ENCODE measurements around the gene ATP8A2. TPM values are rescaled to one million over a fixed set of nuclear protein-coding genes. Genes with fewer than 3 reads are reported as not detected.

Gene ATP8A2
- total and polyA plus RNA-seq, 10 of the 15 experiments (the other 5 are each of a cell fraction or from before 2014, with no cell fraction given): 0.01 to 0.04 (median 0.04) TPM; not detected in 7

- SMC1A ChIA-PET (ENCODE audit: uncharacterized antibody, unreplicated experiment): no interaction called here
- H3K9me3 ChIP-seq (replicated peaks; ENCODE audit: control insufficient read depth, insufficient read depth, low read length): peaks cover 4% of the 10 kb centered on the region; the same call in 2 of the 3 replicates
- FAIRE-seq (peak; percentile 66), DNase-seq (ENCODE audit: low read depth, low spot score) (peak; percentile 55), ATAC-seq (peak; percentile 86)
- no peak overlapping the region for H3K4me3 ChIP-seq
- in situ Hi-C loops (cut with MboI): no loop called here
- no peak overlapping the region for H3K9ac ChIP-seq (ENCODE audit: control insufficient read depth, insufficient read depth, low read length)
- CTCF ChIA-PET: no interaction called here
- no peak overlapping the region; the same call in 1 of the 2 replicates for H2AFZ ChIP-seq (ENCODE audit: control insufficient read depth, low read depth, low read length)
- no peak overlapping the region for H3K27ac ChIP-seq (ENCODE audit: control insufficient read depth, insufficient read depth)
- POLR2A ChIA-PET: no interaction called here
- no TSS peak for BruUV-seq (replicated peaks)
- intact Hi-C loops (cut with micrococcal nuclease; ENCODE audit: unreplicated experiment): no loop called here
- H4K20me1 ChIP-seq (ENCODE audit: control insufficient read depth, insufficient read depth): no peaks in the 10 kb centered on the region
- H3K79me2 ChIP-seq (ENCODE audit: control insufficient read depth, insufficient read depth, low read length): no peaks in the 10 kb centered on the region
- RAD21 ChIA-PET (ENCODE audit: unreplicated experiment): no interaction called here
- H3K4me1 ChIP-seq (ENCODE audit: control insufficient read depth, insufficient read depth, low read length): peaks cover 12% of the 10 kb centered on the region
- peak overlapping the region; percentile 64 for H3K4me2 ChIP-seq (ENCODE audit: control insufficient read depth, insufficient read depth)
- 0% methylated on average over 11 of the region's 11 CpGs for WGBS (ENCODE audit: insufficient coverage, insufficient replicate concordance, low lambda C conversion rate, missing lambda C conversion rate)
- H3K27me3 ChIP-seq (replicated peaks in 1 of 2; ENCODE audit: control insufficient read depth in 2 of 2, insufficient read depth in 2 of 2, low read length in 1 of 2): no peaks in the 10 kb centered on the region
- no peaks in the 10 kb centered on the region for H3K36me3 ChIP-seq (ENCODE audit: control insufficient read depth in 2 of 2, insufficient read depth in 2 of 2, low read length in 1 of 2)
- TF ChIP-seq CBFB (IDR thresholded peaks at IDR 0.05; ENCODE audit: low read depth) (no peak), SMARCA5 (IDR thresholded peaks at IDR 0.05) (no peak), KDM1A (IDR thresholded peaks at IDR 0.05; ENCODE audit: borderline replicate concordance) (no peak), KAT2A (conservative IDR thresholded peaks at IDR 0.05; ENCODE audit: control insufficient read depth, low read depth, low read length) (no peak), MYB (IDR thresholded peaks at IDR 0.05; ENCODE audit: borderline replicate concordance, low read depth, low read length) (no peak), ESRRA (IDR thresholded peaks at IDR 0.05; ENCODE audit: low read length) (no peak), ZNF274 (IDR thresholded peaks at IDR 0.05; ENCODE audit: insufficient read depth, insufficient read length) (no peak), MXI1 (IDR thresholded peaks at IDR 0.05; ENCODE audit: low read depth, low read length) (no peak), ETV6 (conservative IDR thresholded peaks at IDR 0.05 in 1 of 2, IDR thresholded peaks at IDR 0.05 in 1 of 2; ENCODE audit: borderline replicate concordance in 1 of 2, low read depth in 1 of 2) (0 out of 4 replicates have a peak, but pooled peaks of 1 of the 2 experiments have one; percentile 26), CREM (IDR thresholded peaks at IDR 0.05; ENCODE audit: low read depth) (peak; percentile 46; the same call in 1 of the 2 replicates), RBBP5 (conservative IDR thresholded peaks at IDR 0.05) (no peak), TCF7 (IDR thresholded peaks at IDR 0.05; ENCODE audit: borderline replicate concordance) (no peak), MLLT1 (IDR thresholded peaks at IDR 0.05) (no peak), NKRF (conservative IDR thresholded peaks at IDR 0.05) (no peak), RAD51 (IDR thresholded peaks at IDR 0.05) (no peak), ELK1 (IDR thresholded peaks at IDR 0.05; ENCODE audit: low read depth, low read length) (no peak), TCF12 (IDR thresholded peaks at IDR 0.05; ENCODE audit: low read depth, low read length) (no peak), FOXM1 (IDR thresholded peaks at IDR 0.05; ENCODE audit: low read depth, low read length) (peak; percentile 47; the same call in 1 of the 2 replicates), CTCF (IDR thresholded peaks at IDR 0.05 in 2 of 3, conservative IDR thresholded peaks at IDR 0.05 in 1 of 3; ENCODE audit: control insufficient read depth in 2 of 3, extremely low read depth in 1 of 3, insufficient read depth in 1 of 3, low read depth in 3 of 3, low read length in 3 of 3) (no peak), EGR1 (IDR thresholded peaks at IDR 0.05; ENCODE audit: borderline replicate concordance in 1 of 2, low read depth in 2 of 2, low read length in 2 of 2) (no peak)
Observed at GRCh38 chr13:25902891-25903341, 531.1 kb downstream of the ATP8A2 start.

Measured in GM12878 (cell line).